Pons (tissue), 1 donor: ENCODE results near the gene CROCC2.

Experiments
- DNase-seq: peaks from one replicate; pipeline ENCODE4 v3.0.0-alpha.2; 2016; ENCODE audit warnings: low spot score

Gene CROCC2

DNA sequence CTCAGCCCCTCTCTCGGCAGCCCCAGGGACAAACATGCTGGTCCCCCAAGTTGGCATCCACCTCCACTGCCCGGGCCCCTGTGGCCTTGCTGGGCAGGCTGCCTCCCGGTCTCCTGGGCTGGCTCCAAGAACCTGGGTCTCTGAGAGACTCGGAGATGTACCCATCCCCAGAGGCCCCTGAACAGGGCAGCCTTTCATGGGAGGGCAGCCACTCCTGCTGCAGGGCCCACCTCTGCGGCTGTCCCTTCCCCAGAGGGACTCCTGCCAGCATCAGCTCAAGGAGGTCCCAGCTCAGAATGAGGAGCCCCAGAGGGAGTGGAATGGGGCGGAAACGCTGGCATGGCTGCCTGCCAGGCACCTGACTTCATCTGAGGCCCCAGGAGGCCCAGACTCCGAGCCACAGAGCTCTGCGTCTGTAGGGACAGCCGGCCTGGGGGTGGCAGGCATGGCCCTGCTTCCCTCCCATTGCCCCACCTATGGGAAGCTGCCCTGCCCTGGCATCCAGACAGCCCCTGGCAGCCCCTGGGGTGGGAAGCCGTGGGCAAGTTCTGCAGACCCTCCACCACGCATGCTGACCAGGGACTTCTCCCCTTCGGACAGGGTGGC lies 857 bp upstream of the CROCC2 start:
- no peak for DNase-seq

DNA sequence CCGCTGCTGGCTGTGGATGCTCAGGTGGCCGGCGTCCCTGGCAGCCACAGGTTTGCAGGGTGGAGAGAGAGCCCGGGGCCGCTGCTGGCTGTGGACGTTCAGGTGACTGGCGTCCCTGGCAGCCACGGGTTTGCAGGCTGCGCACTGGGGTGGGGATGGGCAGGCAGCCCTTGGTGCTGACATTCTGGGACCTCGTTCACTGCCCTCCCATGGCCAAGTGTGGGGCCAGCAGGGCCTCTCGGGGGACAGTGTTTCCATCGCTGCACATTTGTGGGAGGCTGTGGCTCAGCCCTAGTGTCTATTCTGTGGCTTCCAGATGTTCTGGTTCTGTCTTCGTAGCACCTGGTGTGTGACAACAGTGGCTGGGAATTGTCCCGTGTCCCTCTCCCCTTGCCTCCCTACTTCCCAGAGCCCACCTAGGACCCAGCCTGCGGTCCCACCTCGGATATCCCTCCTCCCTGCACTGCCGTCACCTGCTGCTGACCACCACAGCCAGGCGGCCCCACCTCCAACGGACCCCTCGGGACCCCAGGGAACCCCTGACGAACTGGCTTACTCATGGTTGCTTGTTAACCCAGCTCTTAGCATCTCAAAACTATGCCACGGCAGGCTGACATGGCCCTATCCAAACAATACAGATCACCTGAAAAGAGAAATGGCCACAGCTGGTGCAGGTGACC lies 915 bp downstream of the CROCC2 start:
- no peak for DNase-seq

DNA sequence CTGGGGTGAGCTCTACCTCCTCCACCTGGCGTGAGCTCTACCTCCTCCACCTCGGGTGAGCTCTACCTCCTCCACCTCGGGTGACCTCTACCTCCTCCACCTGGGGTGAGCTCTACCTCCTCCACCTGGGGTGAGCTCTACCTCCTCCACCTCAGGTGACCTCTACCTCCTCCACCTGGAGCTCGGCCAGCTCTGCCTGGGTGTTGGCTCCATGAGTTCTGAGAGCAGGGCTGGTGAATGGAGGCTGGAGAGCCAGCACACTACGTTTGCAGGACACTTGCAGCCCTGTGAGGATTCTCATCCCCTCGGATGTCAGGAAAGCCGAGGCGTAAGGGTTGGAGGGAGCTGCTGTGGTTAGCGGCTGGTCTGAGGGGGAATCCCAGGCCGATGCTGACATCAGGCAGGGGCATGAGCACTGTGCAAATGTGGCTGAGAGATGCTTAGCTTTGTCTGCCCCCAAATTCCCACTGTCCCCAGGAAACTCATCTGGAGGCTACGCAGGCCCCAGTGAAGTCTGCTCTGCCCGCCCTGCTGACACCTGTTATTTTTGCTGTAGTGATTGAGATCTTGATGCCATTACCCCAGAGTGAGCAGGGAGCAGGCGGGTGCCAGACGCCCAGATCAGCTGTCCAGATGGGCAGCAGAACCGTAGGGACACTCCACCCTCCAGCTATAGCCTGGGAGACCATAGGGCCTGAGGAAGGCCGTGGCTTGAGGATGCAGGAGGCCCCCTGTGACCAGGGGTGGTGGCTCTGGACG lies 3.3 kb downstream of the CROCC2 start:
- no peak for DNase-seq

DNA sequence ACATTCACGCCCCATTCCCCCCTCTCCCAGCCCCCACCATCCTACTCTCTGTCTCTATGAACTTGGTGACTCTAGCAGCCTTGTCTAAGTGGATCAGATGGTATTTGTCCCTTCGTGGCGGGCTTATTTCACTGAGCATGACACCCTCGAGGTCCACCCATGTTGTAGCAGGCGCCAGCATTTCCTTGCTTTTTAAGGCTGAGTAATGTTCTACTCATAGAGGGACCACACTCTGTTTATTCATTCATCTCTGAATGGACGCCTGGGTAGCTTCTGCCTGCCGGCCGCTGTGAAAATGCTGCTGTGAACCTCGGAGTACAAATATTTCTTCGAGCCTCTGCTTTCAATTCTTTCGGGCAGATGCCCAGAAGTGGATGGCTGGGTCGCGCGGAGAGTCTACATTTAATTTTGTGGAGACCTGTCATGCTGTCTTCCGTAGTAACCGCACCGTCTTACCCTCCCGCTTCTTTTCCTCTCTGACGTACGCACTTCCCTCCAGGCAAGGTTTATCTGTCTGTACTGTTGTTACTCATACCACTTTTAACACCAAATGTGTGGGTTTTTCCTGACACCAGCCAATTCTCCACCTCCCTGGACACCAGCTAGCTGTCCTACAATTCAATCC lies 5.6 kb downstream of the CROCC2 start:
- no peak for DNase-seq

GRCh38 chr2:240912878-240913809 lies 7.0 kb downstream of the CROCC2 start:
- no peak for DNase-seq

DNA sequence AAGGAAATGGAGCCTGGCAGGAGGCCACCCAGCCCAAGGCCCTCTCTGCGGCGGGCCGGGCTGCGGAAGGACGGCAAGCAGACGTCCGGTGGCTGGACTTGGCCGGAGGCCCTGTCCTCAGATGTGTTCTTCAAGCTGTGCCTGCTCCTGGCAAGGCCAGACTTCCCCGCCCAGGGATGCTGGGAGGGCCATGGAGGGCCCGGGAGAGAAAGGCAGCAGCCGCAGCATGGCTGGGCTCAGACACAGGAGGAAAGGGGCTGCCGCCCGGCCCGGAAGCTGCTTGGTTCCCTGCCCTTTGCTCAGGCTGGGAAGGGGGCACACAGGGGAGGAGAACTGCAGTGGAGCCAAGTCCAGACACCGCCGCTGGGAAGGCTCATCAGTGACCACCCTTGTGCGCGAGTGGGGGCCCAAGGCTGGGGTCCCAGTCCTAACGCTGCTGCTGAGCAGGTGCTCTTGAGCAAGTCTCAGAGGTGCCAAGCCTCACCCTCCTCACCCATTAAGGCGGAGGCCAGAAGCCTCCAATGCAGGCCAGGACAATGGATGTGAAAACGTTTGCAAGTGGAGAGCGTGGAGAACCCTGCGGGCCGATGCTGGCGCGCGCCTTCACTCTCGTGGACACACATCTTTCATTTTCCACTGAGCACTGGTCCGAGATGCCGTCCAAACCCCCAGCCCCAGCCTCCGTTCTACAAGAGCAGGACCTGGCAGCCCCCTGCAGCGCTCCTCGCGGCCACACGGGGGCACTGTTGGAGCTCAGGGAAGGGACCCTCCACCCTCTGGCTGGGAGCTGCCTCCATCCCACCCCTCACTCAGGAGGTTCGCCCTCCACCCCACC lies 7.9 kb downstream of the CROCC2 start:
- DNase-seq, result peak; percentile 32

DNA sequence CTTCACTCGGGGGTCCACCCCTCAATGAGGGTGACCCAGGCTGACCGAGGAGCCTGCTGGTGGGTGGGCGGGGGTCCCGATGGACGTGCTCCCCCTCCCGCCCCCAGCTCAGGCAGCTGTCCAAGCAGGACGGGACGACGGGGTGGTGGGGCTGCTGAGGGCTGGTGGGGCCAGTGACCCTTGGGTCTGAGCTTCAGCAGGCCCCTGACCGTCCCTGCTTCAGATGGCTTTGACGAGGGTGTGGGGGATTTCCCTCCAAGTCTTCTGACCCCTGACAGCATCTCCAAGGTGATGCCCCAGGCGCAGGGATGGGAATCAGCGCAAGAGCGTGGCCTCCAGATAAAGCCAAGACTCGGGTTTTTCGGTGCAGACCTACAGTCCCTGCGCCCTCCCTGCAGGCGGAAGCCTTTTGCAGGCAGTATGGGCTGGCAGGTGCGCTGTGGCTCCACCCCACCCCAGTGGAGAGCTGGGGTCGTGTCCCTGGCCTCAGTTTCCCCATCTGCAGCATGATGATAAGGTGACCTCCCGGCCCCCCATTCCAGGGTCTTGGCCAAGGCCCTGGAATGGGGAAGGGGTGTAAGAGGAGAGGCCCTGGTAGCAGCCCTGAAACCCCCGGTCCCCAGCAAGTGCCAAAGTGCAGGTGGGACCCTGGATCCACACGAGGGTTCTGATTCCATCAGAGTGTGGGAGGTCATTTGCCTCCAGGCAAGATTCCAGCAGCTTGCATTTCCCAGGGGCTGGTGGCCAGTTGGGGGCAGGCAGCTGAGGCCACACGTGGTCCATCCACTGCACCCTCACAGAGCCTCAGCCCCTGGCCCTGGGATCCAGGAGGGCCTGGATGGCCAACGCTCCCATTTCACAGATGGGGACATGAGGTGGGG lies 8.7 kb downstream of the CROCC2 start:
- no peak for DNase-seq

DNA sequence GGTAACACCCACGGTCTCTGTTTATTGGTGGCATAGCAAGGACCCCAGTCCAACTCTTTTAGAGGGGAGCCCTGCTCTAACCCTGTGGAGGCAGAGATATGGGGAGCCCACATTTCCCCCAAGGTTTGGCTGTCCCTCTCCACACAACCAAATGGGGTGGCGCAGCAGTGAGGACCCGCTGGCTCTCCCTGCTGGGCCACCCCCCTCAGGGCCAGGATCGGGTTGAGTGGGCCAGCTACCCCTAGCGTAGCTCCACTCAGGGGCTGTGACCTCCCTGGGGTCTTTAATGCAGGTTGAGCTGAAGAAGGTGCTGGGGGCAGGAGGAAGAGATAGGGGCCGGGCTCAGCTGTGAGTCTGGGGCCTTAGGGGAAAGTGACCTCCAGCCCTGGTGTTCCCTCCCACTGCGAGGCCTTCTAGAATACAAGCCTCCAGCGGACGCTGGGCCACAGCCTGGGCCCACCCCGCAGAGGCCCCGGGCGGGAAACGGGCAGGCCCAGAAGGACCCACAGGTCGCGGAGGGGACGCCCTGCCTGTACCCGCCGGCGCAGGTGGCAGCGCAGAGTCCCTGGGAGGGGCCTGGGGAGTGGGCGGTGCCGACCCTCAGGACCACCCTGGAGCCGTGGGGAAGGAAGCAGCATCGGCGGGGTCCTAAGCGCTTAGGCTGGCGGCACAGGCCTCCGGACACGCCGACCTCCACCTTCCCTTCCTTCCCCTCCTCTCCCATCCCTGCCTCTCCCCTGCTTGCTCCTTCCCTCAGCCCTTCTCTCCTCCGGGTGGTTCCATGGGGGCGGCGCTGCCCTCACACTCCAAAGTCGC lies 9.6 kb downstream of the CROCC2 start:
- DNase-seq, result no peak

- no peak for DNase-seq
Measured at GRCh38 chr2:240916571-240917008, 10.5 kb downstream of the CROCC2 start.

DNA sequence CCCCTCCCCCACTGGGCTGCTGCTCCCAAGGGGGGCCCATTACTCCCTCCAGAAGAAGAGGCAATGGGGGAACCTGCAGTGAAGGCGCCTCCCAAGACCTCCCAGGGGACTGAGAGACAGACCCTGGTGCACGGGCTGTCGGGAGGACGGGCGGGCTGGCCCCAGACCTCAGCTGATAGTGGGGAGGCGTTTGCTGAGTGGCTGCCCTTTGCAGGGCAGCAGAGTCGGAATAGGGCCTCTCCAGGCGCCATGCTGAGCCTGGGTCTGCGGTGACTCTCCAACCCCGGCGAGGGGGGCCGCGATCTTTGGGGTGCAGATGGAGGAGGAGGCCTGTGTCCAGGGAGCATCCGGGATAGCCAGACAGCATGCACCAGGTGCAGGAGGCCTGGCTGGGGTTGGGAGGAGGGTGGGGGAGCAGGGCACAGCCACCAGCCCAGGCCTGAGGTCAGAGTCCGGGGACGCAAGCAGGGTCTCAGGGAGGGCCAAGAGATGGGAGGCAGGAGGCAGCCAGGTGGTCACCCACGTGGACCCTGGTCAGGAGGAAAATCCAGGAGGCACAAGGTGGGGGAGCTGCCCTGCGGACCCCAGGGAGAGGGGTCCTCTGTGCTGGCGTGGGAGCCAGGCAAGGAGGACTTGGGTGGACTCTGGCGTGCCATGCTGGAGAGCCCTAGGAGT lies 11.0 kb downstream of the CROCC2 start:
- DNase-seq, result no peak

- no peak for DNase-seq
Measured at GRCh38 chr2:240917684-240918257, 11.6 kb downstream of the CROCC2 start.

DNA sequence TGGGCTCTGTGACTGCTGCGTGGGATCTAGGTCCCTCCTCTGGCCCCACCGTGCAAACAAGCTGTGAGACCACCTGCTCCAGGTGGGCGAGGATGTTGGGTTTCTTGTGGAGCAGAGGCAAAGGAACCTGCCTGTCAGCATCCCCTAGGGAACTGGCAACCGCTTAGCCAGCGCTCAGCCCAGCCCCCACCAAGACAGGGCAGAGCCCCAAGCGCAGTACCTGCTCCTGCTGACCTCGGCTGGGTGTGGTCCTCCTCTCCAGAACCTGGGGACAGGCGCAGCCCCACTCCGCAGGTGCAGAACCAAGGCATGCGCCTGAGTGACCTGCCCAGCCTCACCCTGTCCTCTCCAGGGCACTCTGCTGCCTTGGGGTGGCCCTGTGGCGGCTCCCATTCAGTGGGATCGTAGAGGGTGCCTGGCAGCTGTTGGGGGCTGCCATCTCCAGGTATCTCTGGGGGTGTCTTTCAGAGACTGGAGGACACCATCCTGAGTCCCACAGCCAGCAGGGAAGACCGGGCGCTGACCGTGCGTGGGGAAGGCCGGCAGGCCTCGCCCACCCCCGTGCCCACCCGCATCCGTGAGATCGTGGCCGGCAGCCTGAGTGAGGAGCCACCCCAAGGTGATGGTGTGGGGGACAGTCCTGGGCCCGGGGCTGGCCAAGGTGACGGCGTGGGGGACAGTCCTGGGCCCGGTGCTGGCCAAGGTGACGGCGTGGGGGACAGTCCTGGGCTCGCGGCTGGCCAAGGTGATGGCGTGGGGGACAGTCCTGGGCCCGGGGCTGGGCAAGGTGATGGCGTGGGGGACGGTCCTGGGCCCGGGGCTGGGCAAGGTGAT lies 12.3 kb downstream of the CROCC2 start:
- DNase-seq, result no peak

- DNase-seq, result no peak
Measured at GRCh38 chr2:240919161-240919781, 13.1 kb downstream of the CROCC2 start.

DNA sequence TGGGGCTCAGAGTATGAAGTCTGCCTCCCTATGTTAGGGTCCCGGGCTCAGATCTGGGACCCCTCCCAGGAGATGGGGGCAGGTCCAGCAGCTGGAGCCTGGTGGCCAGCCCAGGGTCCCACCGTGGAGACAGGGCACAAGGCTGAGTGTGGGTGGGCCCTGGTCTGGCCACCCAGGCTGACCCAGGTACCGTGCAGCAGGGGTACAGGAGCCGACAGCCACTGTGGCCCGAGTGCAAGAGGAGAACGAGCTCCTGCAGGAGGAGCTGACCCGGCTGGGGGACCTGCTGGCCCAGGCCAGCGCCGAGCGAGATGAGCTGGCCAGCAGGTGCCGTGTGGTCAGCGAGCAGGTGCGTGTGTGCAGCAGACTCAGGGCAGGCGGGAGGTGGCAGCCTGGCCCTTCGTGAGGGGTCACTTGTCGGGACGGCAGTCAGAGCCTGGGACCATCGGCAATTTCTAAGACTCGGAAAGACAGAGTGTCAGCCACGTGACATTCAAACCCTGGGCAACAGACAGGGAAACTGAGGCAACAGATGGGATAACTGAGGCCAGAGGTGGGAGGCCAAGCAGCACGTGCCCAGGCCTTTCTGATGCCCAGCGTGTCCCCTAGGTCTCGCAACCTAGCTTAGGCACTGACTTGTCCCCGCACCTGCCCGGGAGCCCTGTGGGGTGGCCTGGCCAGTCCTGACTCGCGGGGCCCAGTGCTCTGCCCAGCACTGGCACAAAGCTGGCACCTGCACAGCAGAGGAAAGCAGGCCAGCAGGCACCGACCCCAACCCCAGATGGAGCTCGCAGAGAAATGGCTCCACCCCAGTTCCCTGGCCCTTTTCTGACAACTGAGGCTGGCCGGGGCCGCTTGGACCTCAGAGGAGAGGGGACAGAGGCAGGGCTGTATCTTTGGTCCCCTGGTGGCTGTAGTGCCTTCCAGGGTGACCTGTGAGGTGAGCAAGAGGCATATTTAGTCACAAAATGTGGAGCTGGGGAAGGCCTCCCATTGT lies 13.9 kb downstream of the CROCC2 start:
- DNase-seq, result no peak

DNA sequence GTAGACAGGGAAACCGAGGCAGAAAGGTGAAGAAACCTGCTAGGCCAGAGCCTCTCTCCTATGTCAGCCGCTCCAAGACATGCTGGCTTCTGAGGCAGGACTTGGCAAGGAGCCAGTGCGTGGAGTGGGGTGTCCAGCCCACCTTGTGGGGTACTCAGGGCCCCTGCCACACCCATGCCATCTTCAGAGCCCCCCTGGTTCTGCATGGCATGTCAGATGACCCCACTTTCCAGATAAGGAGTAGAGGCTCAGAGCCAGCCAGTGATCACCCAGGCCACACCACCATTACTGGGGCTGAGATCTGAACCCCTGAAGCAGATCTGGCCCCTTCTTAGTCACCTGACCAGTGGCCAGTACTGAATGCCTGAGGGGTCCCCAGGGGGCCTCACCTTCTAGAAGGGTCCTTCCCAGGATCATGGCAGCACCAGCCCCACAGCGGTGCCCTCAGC lies 14.7 kb downstream of the CROCC2 start:
- no peak for DNase-seq
